GM12878 (cell line): ENCODE data around the gene HPS3.

Experiments used
- CEBPB ChIP-seq, 2 experiments: fragments of 150-350 bp in 1 of 2; IDR thresholded peaks; 2 replicates each; pipeline ENCODE4 v1.6.1; 2012 to 2014; ENCODE audit warnings: low read depth in 2 of 2, low read length in 2 of 2, borderline replicate concordance in 1 of 2, inconsistent platforms in 1 of 2
- TAF1 ChIP-seq: IDR thresholded peaks from 2 replicates; pipeline ENCODE4 v1.6.1; 2011; ENCODE audit warnings: mild to moderate bottlenecking, low read depth, low read length, borderline replicate concordance
- TCF3 ChIP-seq: IDR thresholded peaks from 2 replicates; pipeline ENCODE4 v1.6.1; 2012; ENCODE audit warnings: low read depth, mild to moderate bottlenecking, low read length, borderline replicate concordance; ENCODE audit not compliant: insufficient read depth
- TF ChIP-seq, protein P1 (sequence below): IDR thresholded peaks from 2 replicates; pipeline ENCODE4 v1.6.1; 2012; ENCODE audit warnings: mild to moderate bottlenecking, low read depth, low read length
- TF ChIP-seq, protein P2 (sequence below): IDR thresholded peaks from 2 replicates; pipeline ENCODE4 v1.6.1; 2012; ENCODE audit warnings: low read depth, low read length, improper control_type of control experiment

DNA sequence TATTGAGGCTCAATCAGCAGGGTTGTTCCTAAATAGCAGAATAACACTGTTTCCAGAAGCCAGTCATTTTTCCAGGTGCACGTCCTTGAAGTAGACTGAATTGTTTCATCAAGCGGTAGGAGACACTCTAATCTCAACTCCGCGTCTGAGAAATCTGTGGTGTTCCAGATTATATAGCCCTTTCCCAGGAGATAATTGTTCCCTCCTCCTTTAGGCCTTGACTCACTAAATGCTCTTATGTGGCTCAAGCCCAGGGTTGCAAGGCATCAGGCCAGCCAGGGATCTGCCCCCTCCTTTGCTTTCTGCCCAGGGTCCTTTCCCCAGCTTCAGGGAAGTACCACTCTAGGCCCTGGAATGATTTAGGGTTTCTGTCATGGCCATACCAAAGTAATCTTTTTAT is 37.5 kb upstream of the HPS3 start:
- TF ChIP-seq TCF3 (no peak), CEBPB (IDR thresholded peaks at IDR 0.05; ENCODE audit: borderline replicate concordance in 1 of 2, low read depth in 2 of 2, low read length in 2 of 2) (no peak), TAF1 (no peak)
- TF ChIP-seq, protein P1, sequence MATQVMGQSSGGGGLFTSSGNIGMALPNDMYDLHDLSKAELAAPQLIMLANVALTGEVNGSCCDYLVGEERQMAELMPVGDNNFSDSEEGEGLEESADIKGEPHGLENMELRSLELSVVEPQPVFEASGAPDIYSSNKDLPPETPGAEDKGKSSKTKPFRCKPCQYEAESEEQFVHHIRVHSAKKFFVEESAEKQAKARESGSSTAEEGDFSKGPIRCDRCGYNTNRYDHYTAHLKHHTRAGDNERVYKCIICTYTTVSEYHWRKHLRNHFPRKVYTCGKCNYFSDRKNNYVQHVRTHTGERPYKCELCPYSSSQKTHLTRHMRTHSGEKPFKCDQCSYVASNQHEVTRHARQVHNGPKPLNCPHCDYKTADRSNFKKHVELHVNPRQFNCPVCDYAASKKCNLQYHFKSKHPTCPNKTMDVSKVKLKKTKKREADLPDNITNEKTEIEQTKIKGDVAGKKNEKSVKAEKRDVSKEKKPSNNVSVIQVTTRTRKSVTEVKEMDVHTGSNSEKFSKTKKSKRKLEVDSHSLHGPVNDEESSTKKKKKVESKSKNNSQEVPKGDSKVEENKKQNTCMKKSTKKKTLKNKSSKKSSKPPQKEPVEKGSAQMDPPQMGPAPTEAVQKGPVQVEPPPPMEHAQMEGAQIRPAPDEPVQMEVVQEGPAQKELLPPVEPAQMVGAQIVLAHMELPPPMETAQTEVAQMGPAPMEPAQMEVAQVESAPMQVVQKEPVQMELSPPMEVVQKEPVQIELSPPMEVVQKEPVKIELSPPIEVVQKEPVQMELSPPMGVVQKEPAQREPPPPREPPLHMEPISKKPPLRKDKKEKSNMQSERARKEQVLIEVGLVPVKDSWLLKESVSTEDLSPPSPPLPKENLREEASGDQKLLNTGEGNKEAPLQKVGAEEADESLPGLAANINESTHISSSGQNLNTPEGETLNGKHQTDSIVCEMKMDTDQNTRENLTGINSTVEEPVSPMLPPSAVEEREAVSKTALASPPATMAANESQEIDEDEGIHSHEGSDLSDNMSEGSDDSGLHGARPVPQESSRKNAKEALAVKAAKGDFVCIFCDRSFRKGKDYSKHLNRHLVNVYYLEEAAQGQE = no peak
- TF ChIP-seq, protein P2, sequence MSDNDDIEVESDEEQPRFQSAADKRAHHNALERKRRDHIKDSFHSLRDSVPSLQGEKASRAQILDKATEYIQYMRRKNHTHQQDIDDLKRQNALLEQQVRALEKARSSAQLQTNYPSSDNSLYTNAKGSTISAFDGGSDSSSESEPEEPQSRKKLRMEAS = no peak
